OCI-LY7 (cell line): ENCODE results near the gene ANKRD45. TPM values are rescaled to one million over a fixed set of nuclear protein-coding genes. Genes with fewer than 3 reads are reported as not detected.

ENCODE experiments used
- BruUV-seq: library from RNA; stranded (reverse); fragments of 400-500 nt; replicated peaks from 2 replicates; lab custom pipeline; 2021; lab: Mats Ljungman, UMichigan
- CTCF ChIA-PET: fragments of 300-600 bp; sonication (Branson Sonifier 250); formaldehyde crosslinking; loops from one replicate; lab custom pipeline; 2022; ENCODE audit warnings: antibody characterized with exemption; ENCODE audit not compliant: unreplicated experiment; lab: Charles Lee
- POLR2A ChIA-PET: fragments of 300-600 bp; sonication (Branson Sonifier 250); formaldehyde crosslinking; loops from one replicate; lab custom pipeline; 2022; ENCODE audit warnings: antibody characterized with exemption; lab: Charles Lee
- DNase-seq: peaks from one replicate; pipeline ENCODE4 v3.0.0-alpha.2; 2015; ENCODE audit warnings: low spot score
- H2AFZ ChIP-seq: fragments of 200-600 bp; sonication (generic), shearing (Covaris generic); 2 replicates; pipeline ENCODE4 v1.6.1; 2014; ENCODE audit warnings: mild to moderate bottlenecking, antibody characterized with exemption, low read length, moderate library complexity
- H3K27ac ChIP-seq: fragments of 200-600 bp; sonication (generic); 2 replicates; pipeline ENCODE4 v1.5.1; 2014; ENCODE audit warnings: mixed run types, low read depth, mild to moderate bottlenecking, moderate library complexity, low read length, inconsistent platforms; ENCODE audit not compliant: poor library complexity, severe bottlenecking
- H3K36me3 ChIP-seq: fragments of 200-600 bp; sonication (generic); 2 replicates; pipeline ENCODE4 v1.6.1; 2014; ENCODE audit warnings: mild to moderate bottlenecking, antibody characterized with exemption, low read length, moderate library complexity, mixed read lengths; ENCODE audit not compliant: insufficient read depth
- H3K4me1 ChIP-seq: fragments of 200-600 bp; sonication (generic); 2 replicates; pipeline ENCODE4 v1.5.1; 2014; ENCODE audit warnings: mild to moderate bottlenecking, low read length; ENCODE audit not compliant: insufficient read depth, poor library complexity, severe bottlenecking
- H3K4me2 ChIP-seq: fragments of 200-600 bp; sonication (generic); 2 replicates; pipeline ENCODE4 v1.6.1; 2014; ENCODE audit warnings: mild to moderate bottlenecking, low read length
- H3K4me3 ChIP-seq: fragments of 200-600 bp; sonication (generic); 2 replicates; pipeline ENCODE4 v1.5.1; 2014; ENCODE audit warnings: mild to moderate bottlenecking, low read depth, low read length; ENCODE audit not compliant: poor library complexity, severe bottlenecking
- H3K79me2 ChIP-seq: fragments of 200-600 bp; sonication (generic); 2 replicates; pipeline ENCODE4 v1.6.1; 2016; ENCODE audit warnings: low read depth, mild to moderate bottlenecking, low read length, moderate library complexity, mixed read lengths; ENCODE audit not compliant: insufficient read depth
- H3K9me2 ChIP-seq: fragments of 200-600 bp; sonication (generic); 2 replicates; pipeline ENCODE4 v1.6.1; 2016; ENCODE audit warnings: mild to moderate bottlenecking, low read length, mixed read lengths; ENCODE audit not compliant: insufficient read depth
- H3K9me3 ChIP-seq: fragments of 200-600 bp; sonication (generic); 2 replicates; pipeline ENCODE4 v1.6.1; 2014; ENCODE audit warnings: mild to moderate bottlenecking, mixed run types, low read length, mixed read lengths
- H4K20me1 ChIP-seq: fragments of 200-600 bp; sonication (generic); 2 replicates; pipeline ENCODE4 v1.6.1; 2014; ENCODE audit warnings: mild to moderate bottlenecking, antibody characterized with exemption, low read length, moderate library complexity, mixed read lengths; ENCODE audit not compliant: insufficient read depth
- EZH2phosphoT487 ChIP-seq: fragments of 200-600 bp; sonication (generic); IDR thresholded peaks from 2 replicates; pipeline ENCODE4 v1.6.1; 2018; ENCODE audit warnings: low read depth, borderline replicate concordance, mild to moderate bottlenecking, mixed run types, antibody characterized with exemption, low read length, moderate library complexity, mixed read lengths
- intact Hi-C: fragments of 100-400 bp; cut with micrococcal nuclease; formaldehyde crosslinking; loops from one replicate; pipeline ENCODE4 v1.10.0; 2022; ENCODE audit not compliant: unreplicated experiment
- total RNA-seq, 2 experiments: library from RNA; depleted of rRNA in 1 of 2; stranded (reverse); fragments of >200 nt in 1 of 2; shearing (Covaris generic) in 1 of 2; gene quantifications; 2 replicates each; pipeline ENCODE4 v1.2.3, GENCODE V29; 2014 to 2022
- TF ChIP-seq, protein P1 (sequence below): fragments of 200-600 bp; sonication (generic); conservative IDR thresholded peaks from 2 replicates; pipeline ENCODE4 v1.5.1; 2014; ENCODE audit warnings: mild to moderate bottlenecking, antibody characterized with exemption, low read length, moderate library complexity, mixed read lengths

The ANKRD45 gene
- total RNA-seq, 2 experiments from 2014 or later = 0.30 TPM; not detected in 1

GRCh38 chr1:173581383-173582079, 88.1 kb downstream of the ANKRD45 start:
- intact Hi-C loops = no loop called here

DNA sequence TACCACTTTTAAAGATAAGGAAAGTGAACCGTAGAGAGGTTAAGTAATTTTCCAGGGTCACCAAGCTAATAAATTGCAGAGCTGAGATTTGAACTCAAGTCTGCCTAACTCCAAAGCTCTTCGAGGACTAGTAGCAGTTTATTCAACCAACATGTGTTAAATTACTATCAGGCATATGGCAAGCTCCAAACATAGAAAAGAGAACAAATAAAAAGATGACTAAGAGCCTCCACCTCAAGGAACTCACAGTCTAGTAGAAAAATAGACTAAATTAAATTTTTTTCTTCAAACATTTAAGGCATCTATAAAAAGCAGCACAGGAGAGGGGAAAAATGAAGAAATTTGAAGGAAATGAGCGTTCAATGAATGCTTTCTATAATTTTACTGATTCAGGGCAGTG, 89.0 kb downstream of the ANKRD45 start:
- Histone ChIP-seq H3K9me3 (no peaks in the 10 kb centered on the region), H3K4me1 (no peaks in the 10 kb centered on the region), H3K4me3 (no peak overlapping the region), H3K4me2 (no peak overlapping the region), H3K79me2 (no peaks in the 10 kb centered on the region), H3K9me2 (no peaks in the 10 kb centered on the region), H2AFZ (no peak overlapping the region), H3K27ac (no peak overlapping the region), H3K36me3 (no peaks in the 10 kb centered on the region), H4K20me1 (no peaks in the 10 kb centered on the region)
- TF ChIP-seq, protein P1, sequence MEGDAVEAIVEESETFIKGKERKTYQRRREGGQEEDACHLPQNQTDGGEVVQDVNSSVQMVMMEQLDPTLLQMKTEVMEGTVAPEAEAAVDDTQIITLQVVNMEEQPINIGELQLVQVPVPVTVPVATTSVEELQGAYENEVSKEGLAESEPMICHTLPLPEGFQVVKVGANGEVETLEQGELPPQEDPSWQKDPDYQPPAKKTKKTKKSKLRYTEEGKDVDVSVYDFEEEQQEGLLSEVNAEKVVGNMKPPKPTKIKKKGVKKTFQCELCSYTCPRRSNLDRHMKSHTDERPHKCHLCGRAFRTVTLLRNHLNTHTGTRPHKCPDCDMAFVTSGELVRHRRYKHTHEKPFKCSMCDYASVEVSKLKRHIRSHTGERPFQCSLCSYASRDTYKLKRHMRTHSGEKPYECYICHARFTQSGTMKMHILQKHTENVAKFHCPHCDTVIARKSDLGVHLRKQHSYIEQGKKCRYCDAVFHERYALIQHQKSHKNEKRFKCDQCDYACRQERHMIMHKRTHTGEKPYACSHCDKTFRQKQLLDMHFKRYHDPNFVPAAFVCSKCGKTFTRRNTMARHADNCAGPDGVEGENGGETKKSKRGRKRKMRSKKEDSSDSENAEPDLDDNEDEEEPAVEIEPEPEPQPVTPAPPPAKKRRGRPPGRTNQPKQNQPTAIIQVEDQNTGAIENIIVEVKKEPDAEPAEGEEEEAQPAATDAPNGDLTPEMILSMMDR = no peak
- no peak for TF ChIP-seq EZH2phosphoT487
- no TSS peak for BruUV-seq
- no peak for DNase-seq
- CTCF ChIA-PET = no interaction called here
- POLR2A ChIA-PET = interaction anchor here (0.8 kb wide), 1 partner anchor 435 kb away, joined by 3 read pairs; no protein-coding TSS in a partner anchor
- intact Hi-C loops = no loop called here

More at GRCh38 chr1:173581383-173582079, 88.1 kb downstream of the ANKRD45 start:
- Histone ChIP-seq H2AFZ (no peak overlapping the region), H3K9me2 (no peaks in the 10 kb centered on the region), H4K20me1 (no peaks in the 10 kb centered on the region), H3K4me3 (no peak overlapping the region), H3K9me3 (no peaks in the 10 kb centered on the region), H3K4me2 (no peak overlapping the region), H3K27ac (no peak overlapping the region), H3K36me3 (no peaks in the 10 kb centered on the region), H3K4me1 (no peaks in the 10 kb centered on the region), H3K79me2 (no peaks in the 10 kb centered on the region)
- no TSS peak for BruUV-seq
- CTCF ChIA-PET = no interaction called here
- no peak for TF ChIP-seq EZH2phosphoT487
- TF ChIP-seq, protein P1 = no peak
- DNase-seq = no peak
- POLR2A ChIA-PET = interaction anchor here (0.8 to 0.9 kb wide), 2 partner anchors 19 to 435 kb away, joined by 3 read pairs; no protein-coding TSS in a partner anchor

- Histone ChIP-seq H3K4me2 (no peak overlapping the region), H3K27ac (no peak overlapping the region), H3K79me2 (no peaks in the 10 kb centered on the region), H2AFZ (no peak overlapping the region), H4K20me1 (no peaks in the 10 kb centered on the region), H3K4me3 (no peak overlapping the region), H3K36me3 (no peaks in the 10 kb centered on the region), H3K9me3 (no peaks in the 10 kb centered on the region), H3K9me2 (no peaks in the 10 kb centered on the region), H3K4me1 (no peaks in the 10 kb centered on the region)
- ChIA-PET POLR2A (interaction anchor here (1.1 to 1.2 kb wide), 2 partner anchors 9 to 372 kb away, joined by 3 read pairs; no protein-coding TSS in a partner anchor), CTCF (no interaction called here)
- no peak for DNase-seq
- intact Hi-C loops = no loop called here
- no TSS peak for BruUV-seq
- TF ChIP-seq EZH2phosphoT487 = no peak
These were observed 89.6 kb downstream of the ANKRD45 start for GRCh38 chr1:173580071-173580470.
